ENCODE measurements around the gene ZDHHC8.

ZDHHC8 gene

DNA sequence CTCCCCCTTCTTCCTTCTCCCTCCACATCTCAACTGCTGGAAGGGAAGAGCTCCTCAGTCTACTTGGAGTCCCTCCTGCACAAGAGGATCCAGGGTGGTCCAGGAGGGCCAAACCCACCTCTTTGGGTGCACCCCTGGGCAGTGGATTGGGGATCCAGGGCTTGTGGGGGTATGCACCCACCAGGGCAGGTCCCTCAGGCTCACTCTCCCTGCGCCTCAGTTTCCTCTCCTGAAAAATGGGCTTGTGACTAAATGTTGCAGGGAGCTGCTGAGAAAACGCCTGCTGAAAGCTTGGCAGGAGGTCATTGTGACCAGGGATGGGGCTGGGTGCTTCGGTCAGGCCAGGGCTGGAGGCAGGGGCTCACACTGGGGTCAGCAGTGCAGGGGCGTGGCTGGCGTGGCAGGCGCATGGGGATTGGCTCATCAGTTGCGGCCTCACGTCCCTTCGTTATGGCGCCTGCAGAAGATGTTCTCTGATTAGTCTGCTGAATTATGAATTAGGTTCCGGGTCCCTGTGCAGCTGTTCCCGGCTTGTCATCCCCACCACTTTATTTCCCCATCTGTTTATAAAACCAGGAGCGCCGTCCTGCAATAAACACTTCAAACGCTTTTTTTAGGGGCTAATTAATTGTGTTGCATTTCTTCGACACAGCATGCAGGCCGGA lies 44.9 kb downstream of the ZDHHC8 start:
- no peak for DNase-seq (ENCODE audit: low read depth)
- no peak overlapping the region for H3K4me3 ChIP-seq (ENCODE audit: low read depth, low read length)
- no peak for TF ChIP-seq POLR2A (IDR thresholded peaks at IDR 0.05; ENCODE audit: extremely low read depth, insufficient read length)
- TF ChIP-seq MYC (IDR thresholded peaks at IDR 0.05; ENCODE audit: low read depth, low read length): no peak
- TF ChIP-seq, protein P1, sequence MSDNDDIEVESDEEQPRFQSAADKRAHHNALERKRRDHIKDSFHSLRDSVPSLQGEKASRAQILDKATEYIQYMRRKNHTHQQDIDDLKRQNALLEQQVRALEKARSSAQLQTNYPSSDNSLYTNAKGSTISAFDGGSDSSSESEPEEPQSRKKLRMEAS (IDR thresholded peaks at IDR 0.05; ENCODE audit: low read depth, low read length): no peak
- TF ChIP-seq, protein P2, sequence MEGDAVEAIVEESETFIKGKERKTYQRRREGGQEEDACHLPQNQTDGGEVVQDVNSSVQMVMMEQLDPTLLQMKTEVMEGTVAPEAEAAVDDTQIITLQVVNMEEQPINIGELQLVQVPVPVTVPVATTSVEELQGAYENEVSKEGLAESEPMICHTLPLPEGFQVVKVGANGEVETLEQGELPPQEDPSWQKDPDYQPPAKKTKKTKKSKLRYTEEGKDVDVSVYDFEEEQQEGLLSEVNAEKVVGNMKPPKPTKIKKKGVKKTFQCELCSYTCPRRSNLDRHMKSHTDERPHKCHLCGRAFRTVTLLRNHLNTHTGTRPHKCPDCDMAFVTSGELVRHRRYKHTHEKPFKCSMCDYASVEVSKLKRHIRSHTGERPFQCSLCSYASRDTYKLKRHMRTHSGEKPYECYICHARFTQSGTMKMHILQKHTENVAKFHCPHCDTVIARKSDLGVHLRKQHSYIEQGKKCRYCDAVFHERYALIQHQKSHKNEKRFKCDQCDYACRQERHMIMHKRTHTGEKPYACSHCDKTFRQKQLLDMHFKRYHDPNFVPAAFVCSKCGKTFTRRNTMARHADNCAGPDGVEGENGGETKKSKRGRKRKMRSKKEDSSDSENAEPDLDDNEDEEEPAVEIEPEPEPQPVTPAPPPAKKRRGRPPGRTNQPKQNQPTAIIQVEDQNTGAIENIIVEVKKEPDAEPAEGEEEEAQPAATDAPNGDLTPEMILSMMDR (IDR thresholded peaks at IDR 0.05; ENCODE audit: low read depth, low read length): no peak

DNA sequence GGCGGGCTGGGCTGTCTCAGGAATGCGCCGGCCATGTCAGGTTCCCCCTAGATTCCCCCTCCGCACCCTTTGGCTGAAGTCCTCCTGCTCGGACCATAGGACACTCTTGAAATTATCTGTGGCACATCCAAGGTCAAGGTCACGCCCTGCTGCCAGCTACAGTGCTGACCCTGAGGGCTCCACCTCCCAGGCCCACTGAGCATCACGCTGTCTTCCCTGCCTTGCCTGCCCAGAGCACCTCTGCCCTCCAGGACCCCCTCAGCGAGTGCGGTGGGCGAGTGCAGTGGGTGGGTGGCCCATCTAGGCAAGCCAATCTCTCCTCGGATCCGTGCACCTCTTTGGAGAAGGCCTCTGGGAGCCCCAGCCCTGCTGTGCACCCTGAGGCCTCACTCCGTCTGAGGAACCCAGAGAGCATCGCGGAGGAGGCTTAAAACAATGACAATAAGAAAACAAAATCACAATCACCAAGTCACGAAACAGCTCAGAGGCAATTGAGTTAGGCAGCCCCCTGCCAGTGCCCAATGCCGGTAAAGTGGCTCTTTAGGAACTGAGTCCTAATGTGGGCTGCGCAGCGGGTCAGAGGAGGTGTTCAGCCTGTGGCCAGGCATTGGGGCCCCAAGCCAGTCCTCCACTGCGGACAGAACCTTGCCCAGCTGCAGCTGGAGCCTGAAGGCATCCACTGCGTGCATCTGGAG lies 45.8 kb downstream of the ZDHHC8 start:
- TF ChIP-seq MYC (IDR thresholded peaks at IDR 0.05; ENCODE audit: low read depth, low read length) (no peak), POLR2A (IDR thresholded peaks at IDR 0.05; ENCODE audit: extremely low read depth, insufficient read length) (no peak)
- TF ChIP-seq, protein P1 (IDR thresholded peaks at IDR 0.05; ENCODE audit: low read depth, low read length): no peak
- TF ChIP-seq, protein P2 (IDR thresholded peaks at IDR 0.05; ENCODE audit: low read depth, low read length): no peak
- DNase-seq (ENCODE audit: low read depth): no peak
- no peak overlapping the region for H3K4me3 ChIP-seq (ENCODE audit: low read depth, low read length)

DNA sequence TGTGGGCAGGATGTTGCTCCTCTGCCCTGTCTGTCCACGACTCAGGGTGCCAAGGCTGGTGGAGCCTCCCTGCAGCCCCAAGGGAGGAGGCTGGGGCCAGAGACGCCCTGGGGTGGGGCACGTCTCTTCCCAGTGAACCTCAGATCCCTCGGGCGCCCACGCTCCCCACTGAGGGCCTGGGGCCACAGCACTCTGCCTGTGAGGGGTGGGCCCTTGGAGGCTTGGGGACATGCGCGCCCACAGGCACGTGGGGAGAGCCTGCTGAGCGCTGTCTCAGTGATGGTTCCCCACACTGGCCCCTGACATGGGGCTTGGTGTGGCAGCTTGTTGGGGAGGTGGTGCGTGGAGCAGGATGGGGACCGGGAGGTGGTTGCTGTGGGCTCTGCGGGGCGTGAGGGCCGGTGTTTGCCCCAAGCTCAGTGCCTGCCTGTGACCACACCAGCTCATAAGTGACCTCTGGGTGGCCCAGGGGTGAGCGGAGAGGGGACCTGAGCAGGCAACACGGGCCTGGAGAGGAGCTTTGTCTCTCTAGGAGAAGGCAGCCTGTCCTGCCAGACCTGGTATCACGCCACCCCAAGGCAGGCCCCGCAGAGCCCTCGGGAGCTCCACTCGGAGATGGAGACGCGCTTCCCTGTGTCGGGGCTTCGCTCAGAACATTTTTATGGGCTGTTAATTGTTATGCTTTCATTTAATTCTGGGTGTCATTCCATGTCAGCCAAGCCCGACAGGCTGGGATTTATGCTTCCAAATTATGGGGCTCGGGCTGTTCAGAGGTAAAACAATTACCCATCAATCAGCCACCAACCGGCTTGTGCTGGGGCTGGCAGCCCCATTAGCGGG lies 46.7 kb downstream of the ZDHHC8 start:
- TF ChIP-seq, protein P2 (IDR thresholded peaks at IDR 0.05; ENCODE audit: low read depth, low read length): no peak
- no peak overlapping the region for H3K4me3 ChIP-seq (ENCODE audit: low read depth, low read length)
- DNase-seq (ENCODE audit: low read depth): no peak

DNA sequence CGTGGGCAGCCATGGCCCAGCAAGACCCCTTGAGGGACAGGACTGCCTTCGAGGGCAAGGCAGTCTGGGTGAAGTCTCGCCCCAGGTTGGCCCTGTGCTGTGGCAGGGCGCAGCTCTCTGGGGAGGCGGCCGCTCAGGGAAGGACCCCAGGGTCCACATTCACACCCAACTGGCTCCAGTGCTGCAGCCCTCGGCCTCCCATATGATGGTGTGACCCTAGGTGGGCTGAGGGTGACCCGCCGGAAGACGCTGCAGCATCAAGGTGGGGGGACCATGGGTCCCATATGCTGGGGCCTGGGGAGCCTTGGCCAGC lies 47.3 kb downstream of the ZDHHC8 start:
- TF ChIP-seq POLR2A (IDR thresholded peaks at IDR 0.05; ENCODE audit: extremely low read depth, insufficient read length): no peak
- TF ChIP-seq MYC (IDR thresholded peaks at IDR 0.05; ENCODE audit: low read depth, low read length): no peak
- TF ChIP-seq, protein P1 (IDR thresholded peaks at IDR 0.05; ENCODE audit: low read depth, low read length): no peak
- TF ChIP-seq, protein P2 (IDR thresholded peaks at IDR 0.05; ENCODE audit: low read depth, low read length): no peak
- H3K4me3 ChIP-seq (ENCODE audit: low read depth, low read length): no peak overlapping the region
- no peak for DNase-seq (ENCODE audit: low read depth)

DNA sequence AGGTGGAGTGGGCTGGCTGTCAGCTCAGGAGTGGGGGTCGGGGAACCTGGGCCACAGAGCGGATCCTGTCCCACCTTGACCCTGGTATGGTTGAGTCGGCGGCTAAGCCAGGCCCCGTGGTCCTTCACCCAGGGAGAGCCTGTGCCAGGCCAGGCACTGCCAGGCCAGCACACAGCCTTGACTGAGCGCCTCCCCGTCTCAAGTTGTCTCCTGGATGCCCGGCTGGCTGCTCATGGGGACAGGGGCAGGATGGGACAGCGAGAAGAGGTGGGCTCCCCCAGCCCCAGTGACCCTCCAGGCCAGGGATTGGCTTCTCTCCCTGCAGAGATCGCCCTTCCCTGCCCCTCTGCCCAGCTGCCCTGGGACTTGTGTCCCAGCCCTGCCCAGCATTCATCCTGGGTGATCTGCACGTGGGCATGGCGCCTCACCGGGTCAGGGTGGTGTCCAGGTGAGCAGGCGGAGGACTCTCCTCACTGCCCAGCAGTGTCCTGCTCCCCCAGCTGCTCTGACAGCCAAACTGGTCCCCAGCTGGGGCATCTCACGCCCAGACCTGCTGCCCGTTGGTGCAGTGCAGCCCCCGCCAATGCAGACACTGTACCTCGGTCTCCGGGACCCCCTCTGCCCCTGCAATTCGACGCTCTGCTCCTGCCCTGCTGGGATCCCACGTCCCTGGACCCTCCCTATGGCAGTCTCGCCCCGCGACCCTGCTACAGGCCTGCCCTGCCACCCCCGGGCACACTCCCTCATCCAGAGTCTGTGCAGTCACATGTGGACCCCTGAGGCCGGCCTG lies 48.0 kb downstream of the ZDHHC8 start:
- DNase-seq (ENCODE audit: low read depth): no peak
- TF ChIP-seq, protein P2 (IDR thresholded peaks at IDR 0.05; ENCODE audit: low read depth, low read length): no peak
- TF ChIP-seq, protein P1 (IDR thresholded peaks at IDR 0.05; ENCODE audit: low read depth, low read length): no peak
- no peak for TF ChIP-seq POLR2A (IDR thresholded peaks at IDR 0.05; ENCODE audit: extremely low read depth, insufficient read length)
- H3K4me3 ChIP-seq (ENCODE audit: low read depth, low read length): no peak overlapping the region
